Skeletal muscle tissue (tissue), 4 donors: Measurements from ENCODE around the gene SP2. TPM values are rescaled to one million over a fixed set of nuclear protein-coding genes. Genes with fewer than 3 reads are reported as not detected.
A peak's percentile ranks its signal among the peaks of the same experiment; 100 is the strongest.

ENCODE experiments used
- H3K27ac ChIP-seq: one replicate; pipeline ENCODE4 v1.7.0; 2013; ENCODE audit warnings: mild to moderate bottlenecking, low read depth, low read length, inconsistent platforms
- H3K27me3 ChIP-seq, 3 donors: one replicate each; pipeline ENCODE4 v1.7.0; 2013; ENCODE audit warnings: low read length in 3 of 3; ENCODE audit not compliant: control insufficient read depth in 3 of 3, insufficient read depth in 3 of 3
- H3K36me3 ChIP-seq, 3 donors: one replicate each; pipeline ENCODE4 v1.7.0; 2013; ENCODE audit warnings: low read length in 3 of 3; ENCODE audit not compliant: control insufficient read depth in 3 of 3, insufficient read depth in 3 of 3
- H3K4me1 ChIP-seq, 3 donors: one replicate each; pipeline ENCODE4 v1.7.0; 2013; ENCODE audit warnings: low read length in 3 of 3, mild to moderate bottlenecking in 3 of 3; ENCODE audit not compliant: control insufficient read depth in 3 of 3, insufficient read depth in 3 of 3
- H3K4me3 ChIP-seq, 3 donors: one replicate each; pipeline ENCODE4 v1.7.0; 2013; ENCODE audit warnings: low read length in 3 of 3
- H3K9ac ChIP-seq, 3 donors: one replicate each; pipeline ENCODE4 v1.7.0; 2013; ENCODE audit warnings: low read length in 3 of 3, mild to moderate bottlenecking in 3 of 3, moderate library complexity in 2 of 3, low read depth in 1 of 3
- H3K9me3 ChIP-seq, 3 donors: one replicate each; pipeline ENCODE4 v1.7.0; 2013; ENCODE audit warnings: low read length in 3 of 3; ENCODE audit not compliant: control insufficient read depth in 3 of 3
- total RNA-seq: library from RNA; depleted of rRNA; stranded (reverse); fragments of >200 nt; gene quantifications from one replicate; pipeline ENCODE4 v1.2.3, GENCODE V29; 2014
- donor health status: Osteomylitis.

The SP2 gene
- 0.52 TPM for total RNA-seq

DNA sequence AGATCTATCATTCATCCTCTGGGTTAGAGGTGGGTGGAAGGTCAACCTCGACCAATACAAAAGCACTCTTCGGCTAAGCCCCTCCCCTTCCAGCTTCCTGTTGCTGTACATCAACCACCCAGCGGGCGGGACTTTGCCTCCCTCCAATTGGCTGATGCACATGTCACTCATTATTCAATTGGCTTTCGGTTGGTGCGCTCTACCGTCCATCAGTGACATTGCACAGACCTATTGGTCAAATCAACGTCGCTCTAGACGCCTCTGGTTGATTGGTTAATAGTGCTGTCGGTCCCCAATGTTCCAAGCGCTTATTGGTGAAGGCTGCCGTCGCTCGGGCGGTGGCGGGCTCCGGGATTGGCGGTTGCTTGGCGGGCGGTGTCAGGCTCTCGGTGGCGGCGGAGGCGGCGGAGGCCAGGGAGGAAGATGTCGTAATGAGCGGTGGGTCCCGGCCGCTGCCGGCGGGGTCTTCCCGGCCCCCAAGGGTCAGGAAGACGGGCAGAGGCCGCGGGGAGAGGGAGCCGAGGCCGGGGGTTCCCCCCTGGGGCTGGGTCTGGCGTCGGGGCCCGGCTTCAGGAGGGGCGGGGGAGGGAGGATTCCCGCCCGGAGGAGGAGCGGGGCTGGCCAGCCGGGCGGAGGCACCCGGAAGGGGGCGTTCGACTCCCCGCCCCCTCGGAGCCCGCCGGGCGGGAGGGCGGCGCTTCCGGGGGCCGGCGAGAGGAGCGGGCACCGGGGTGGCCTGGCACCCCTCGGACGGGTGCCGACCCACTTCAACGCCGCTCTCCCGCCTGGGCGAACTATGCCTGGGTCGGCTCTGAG lies at the start of gene SP2:
Gene SP2 (plus strand): TSS at position 381 of the 816 bp plus-strand sequence. CDS start 51 bp downstream, at position 432.
- Histone ChIP-seq H3K4me1 (peaks cover 27 to 57% (median 44%) of the 10 kb centered on the region in 3 donors), H3K9ac (peak within 1 kb of the TSS; percentile 98 to 99 (median 99)), H3K27me3 (no peaks in the 10 kb centered on the region), H3K36me3 (peaks cover 0 to 6% (median 0%) of the 10 kb centered on the region in 3 donors), H3K9me3 (no peaks in the 10 kb centered on the region), H3K27ac (peak within 1 kb of the TSS; percentile 98), H3K4me3 (peak within 1 kb of the TSS; percentile 86 to 99 (median 97))

DNA sequence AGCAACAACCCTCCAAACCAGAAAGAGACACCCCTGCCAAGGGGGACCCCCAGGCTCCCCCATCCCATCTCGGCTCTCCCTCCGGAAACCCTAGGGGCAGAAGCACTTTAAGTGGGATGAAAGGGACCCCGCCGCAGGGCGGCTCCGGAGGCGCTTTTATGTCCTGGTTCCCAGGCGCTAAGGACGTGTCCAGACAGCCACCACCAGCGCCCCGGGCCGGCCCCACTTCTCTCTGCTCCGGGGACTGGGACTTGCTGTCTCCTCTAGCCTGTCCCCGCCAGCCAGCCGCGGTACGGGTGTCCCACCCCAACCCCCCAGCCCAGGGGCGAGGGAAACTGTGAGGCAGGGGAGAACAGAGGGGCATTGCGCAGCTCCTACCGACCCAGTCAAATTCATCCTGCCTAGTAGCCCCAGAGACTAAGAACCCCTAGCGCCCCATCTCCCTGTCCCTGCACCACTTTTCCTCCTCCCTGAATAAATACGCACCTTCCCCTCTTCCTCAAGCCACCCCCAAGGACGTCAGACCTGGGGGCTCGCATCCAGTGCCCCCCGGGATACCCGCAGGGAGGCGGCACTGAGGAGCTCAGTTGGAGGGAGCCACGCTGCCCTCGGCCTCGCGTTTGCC lies 49.2 kb upstream of the SP2 start:
- Histone ChIP-seq H3K4me3 (no peak overlapping the region), H3K36me3 (no peaks in the 10 kb centered on the region), H3K4me1 (peaks cover 3 to 12% (median 6%) of the 10 kb centered on the region in 3 donors), H3K27me3 (peaks cover 62 to 74% (median 72%) of the 10 kb centered on the region in 3 donors), H3K9me3 (no peaks in the 10 kb centered on the region), H3K9ac (no peak overlapping the region), H3K27ac (no peak overlapping the region)

DNA sequence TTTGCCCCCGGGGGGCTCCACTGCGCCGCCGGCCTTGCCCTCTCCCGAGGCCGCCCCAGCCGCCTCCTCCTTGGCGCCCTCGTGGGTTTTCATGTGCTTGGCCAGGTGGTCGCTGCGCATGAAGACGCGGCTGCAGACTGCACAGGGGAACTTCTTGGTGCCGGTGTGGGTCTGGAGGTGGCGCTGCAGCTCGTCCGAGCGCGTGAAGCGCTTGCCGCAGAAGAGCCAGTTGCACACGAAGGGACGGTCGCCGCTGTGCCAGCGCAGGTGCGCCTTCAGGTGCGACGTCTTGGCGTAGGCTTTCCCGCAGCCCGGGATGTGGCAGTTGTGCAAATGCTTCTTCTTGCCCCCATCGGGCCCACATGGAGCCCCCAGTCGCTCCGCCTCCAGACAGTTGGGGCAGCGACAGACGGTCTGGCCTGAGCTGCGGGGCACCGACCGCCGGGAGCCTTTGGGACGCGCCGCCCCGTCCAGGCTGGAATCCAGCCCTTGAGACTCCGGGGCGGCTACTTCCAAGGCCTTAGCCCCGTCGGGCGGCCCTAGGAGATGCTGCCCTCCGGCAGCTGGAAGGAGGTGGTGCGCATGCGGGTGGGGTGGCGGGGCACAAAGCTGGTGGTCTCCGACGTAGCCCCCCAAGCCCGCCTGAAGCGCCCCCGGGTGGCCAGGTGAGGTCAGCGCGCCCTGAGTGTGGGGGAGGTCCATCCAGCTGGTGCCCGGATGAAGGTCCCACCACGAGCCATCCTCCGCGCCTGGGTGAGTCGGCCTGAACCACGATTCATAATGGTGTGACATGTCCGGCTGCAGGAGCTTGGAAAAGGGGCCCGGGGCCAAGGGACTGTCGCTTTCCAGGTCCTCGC lies 48.5 kb upstream of the SP2 start:
- Histone ChIP-seq H3K9ac (no peak overlapping the region), H3K27ac (no peak overlapping the region), H3K9me3 (no peaks in the 10 kb centered on the region), H3K4me1 (peaks cover 3 to 19% (median 7%) of the 10 kb centered on the region in 3 donors), H3K4me3 (no peak overlapping the region), H3K36me3 (no peaks in the 10 kb centered on the region), H3K27me3 (peaks cover 70 to 81% (median 79%) of the 10 kb centered on the region in 3 donors)

GRCh38 chr17:47848198-47848513 lies 47.9 kb upstream of the SP2 start:
- no peak overlapping the region for H3K27ac ChIP-seq
- no peaks in the 10 kb centered on the region for H3K9me3 ChIP-seq
- H3K27me3 ChIP-seq = peaks cover 76 to 87% (median 85%) of the 10 kb centered on the region in 3 donors

GRCh38 chr17:47850373-47850691 lies 45.7 kb upstream of the SP2 start:
- Histone ChIP-seq H3K27me3 (peaks cover 88 to 97% (median 90%) of the 10 kb centered on the region in 3 donors), H3K27ac (no peak overlapping the region), H3K9ac (peak overlapping the region in 1 of 3 donors; percentile 5)

More at GRCh38 chr17:47848198-47848513, 47.9 kb upstream of the SP2 start:
- Histone ChIP-seq H3K36me3 (no peaks in the 10 kb centered on the region), H3K4me1 (peaks cover 3 to 20% (median 7%) of the 10 kb centered on the region in 3 donors), H3K9ac (no peak overlapping the region), H3K4me3 (no peak overlapping the region)

DNA sequence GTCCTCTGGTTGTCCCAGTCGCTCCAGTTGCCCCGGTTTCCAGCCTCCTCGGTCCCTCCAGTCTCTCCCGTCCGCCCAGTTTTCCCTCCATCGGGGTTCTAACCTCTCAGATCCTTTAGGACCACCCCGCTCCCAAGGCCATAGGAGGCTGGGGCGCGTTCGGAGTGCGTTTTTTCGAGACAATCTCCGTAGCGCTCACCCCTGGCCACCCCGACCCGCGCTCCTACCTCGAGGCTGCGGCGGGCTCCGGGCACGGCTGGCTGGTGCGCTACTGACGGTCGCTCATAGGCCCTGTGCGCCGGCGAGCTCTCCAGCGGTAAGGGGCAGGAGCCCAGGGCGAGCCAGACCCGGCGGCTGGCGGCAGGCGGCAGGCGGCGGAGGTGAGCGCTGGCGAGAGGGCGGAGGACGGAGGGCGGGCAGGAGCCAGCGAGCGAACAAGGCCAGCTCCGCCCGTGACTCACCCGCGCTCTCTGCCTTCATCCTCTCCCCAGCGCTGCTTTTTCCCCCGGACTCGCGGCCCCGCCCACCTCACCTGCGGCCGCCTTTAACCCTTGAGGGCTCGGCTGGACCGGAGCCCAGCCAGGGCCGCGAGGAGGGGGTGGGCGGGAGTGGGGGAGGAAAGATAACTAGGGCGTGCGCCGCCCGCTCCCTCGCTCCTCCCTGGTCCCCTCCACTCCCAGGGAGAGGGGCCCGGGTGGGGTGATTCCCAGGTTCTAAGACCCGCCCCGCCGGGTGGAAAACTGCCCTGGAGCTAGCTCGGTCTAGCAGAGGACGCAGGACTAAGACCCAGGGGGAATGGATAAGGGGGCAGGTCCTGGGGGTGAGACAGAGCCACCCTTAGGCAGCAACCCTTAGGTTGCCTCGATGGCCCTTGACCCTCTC lies 45.1 kb upstream of the SP2 start, which contains the start of gene SP6:
Gene SP6 (minus strand): TSS at position 472 of the 882 bp plus-strand sequence. CDS start 2,734 bp downstream, outside the sequence.
- H3K4me1 ChIP-seq = peaks cover 3 to 20% (median 7%) of the 10 kb centered on the region in 3 donors
- H3K27ac ChIP-seq = no peak within 1 kb of the TSS
- peak within 1 kb of the TSS in 2 of 3 donors; percentile 5 to 16 for H3K9ac ChIP-seq
- H3K9me3 ChIP-seq = no peaks in the 10 kb centered on the region
- peaks cover 90 to 97% (median 90%) of the 10 kb centered on the region in 3 donors for H3K27me3 ChIP-seq
- H3K4me3 ChIP-seq = peak within 1 kb of the TSS; percentile 20 to 48 (median 41)
- no peaks in the 10 kb centered on the region for H3K36me3 ChIP-seq

More at GRCh38 chr17:47850373-47850691, 45.7 kb upstream of the SP2 start:
- Histone ChIP-seq H3K4me3 (peak overlapping the region in 2 of 3 donors; percentile 41 to 48), H3K9me3 (no peaks in the 10 kb centered on the region), H3K36me3 (no peaks in the 10 kb centered on the region), H3K4me1 (peaks cover 3 to 20% (median 7%) of the 10 kb centered on the region in 3 donors)

GRCh38 chr17:47851764-47852112 lies 44.3 kb upstream of the SP2 start:
- H3K9ac ChIP-seq = no peak overlapping the region
- H3K27me3 ChIP-seq = peaks cover 87 to 97% (median 90%) of the 10 kb centered on the region in 3 donors
- peaks cover 3 to 20% (median 7%) of the 10 kb centered on the region in 3 donors for H3K4me1 ChIP-seq
- H3K36me3 ChIP-seq = no peaks in the 10 kb centered on the region
- H3K27ac ChIP-seq = no peak overlapping the region
- no peaks in the 10 kb centered on the region for H3K9me3 ChIP-seq
- H3K4me3 ChIP-seq = no peak overlapping the region

GRCh38 chr17:47852113-47852949 lies 43.7 kb upstream of the SP2 start:
- Histone ChIP-seq H3K27me3 (peaks cover 87 to 97% (median 89%) of the 10 kb centered on the region in 3 donors), H3K27ac (no peak overlapping the region), H3K9me3 (no peaks in the 10 kb centered on the region), H3K9ac (no peak overlapping the region), H3K4me1 (peaks cover 3 to 16% (median 7%) of the 10 kb centered on the region in 3 donors), H3K36me3 (no peaks in the 10 kb centered on the region), H3K4me3 (no peak overlapping the region)
